Adrenal gland (tissue), 5 donors: ENCODE data around the gene LRRIQ4.

Experiments used
- POLR2A ChIP-seq, 2 donors: fragments of 450-650 bp; IDR thresholded peaks; one replicate each; pipeline ENCODE4 v1.6.1; 2017; ENCODE audit warnings: antibody characterized with exemption in 2 of 2, mild to moderate bottlenecking in 2 of 2, moderate library complexity in 1 of 2
- TF ChIP-seq, protein P1 (sequence below), 6 experiments: fragments of 450-650 bp in 4 of 6; fragments of 200-600 bp in 2 of 6; sonication (generic) in 1 of 6; IDR thresholded peaks; 1 replicate in 5 of 6; 2 replicates in 1 of 6; pipeline versions ENCODE4 v1.5.1 to v1.8.0; 2016 to 2021; ENCODE audit warnings: antibody characterized with exemption in 6 of 6, mild to moderate bottlenecking in 2 of 6, moderate library complexity in 1 of 6
- donor health status: DM: no; HTN: no; CAD: no.

DNA sequence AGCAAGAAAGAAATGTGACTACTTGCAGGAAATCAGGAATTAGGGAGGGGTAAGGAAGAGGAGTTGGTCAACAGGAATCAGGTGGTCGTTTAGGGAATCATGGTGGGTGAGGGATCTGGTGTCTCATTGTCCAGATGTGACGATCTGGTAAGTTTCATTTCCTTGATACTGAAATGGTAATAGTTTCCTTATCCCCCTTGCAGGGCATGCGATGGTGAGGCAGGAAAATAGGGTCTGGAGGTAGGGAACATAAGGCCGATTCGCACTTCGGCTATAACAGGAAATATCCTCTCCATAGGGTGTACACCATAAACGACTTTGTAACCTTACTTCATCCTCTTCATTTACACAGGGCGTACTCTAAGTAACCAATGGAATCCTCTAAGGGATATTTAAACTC, 608 bp downstream of the LRRIQ4 start:
- TF ChIP-seq, protein P1, sequence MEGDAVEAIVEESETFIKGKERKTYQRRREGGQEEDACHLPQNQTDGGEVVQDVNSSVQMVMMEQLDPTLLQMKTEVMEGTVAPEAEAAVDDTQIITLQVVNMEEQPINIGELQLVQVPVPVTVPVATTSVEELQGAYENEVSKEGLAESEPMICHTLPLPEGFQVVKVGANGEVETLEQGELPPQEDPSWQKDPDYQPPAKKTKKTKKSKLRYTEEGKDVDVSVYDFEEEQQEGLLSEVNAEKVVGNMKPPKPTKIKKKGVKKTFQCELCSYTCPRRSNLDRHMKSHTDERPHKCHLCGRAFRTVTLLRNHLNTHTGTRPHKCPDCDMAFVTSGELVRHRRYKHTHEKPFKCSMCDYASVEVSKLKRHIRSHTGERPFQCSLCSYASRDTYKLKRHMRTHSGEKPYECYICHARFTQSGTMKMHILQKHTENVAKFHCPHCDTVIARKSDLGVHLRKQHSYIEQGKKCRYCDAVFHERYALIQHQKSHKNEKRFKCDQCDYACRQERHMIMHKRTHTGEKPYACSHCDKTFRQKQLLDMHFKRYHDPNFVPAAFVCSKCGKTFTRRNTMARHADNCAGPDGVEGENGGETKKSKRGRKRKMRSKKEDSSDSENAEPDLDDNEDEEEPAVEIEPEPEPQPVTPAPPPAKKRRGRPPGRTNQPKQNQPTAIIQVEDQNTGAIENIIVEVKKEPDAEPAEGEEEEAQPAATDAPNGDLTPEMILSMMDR (IDR thresholded peaks at IDR 0.05) = no peak
- no peak for TF ChIP-seq POLR2A (IDR thresholded peaks at IDR 0.05)
